CD14-positive monocyte (primary cell): ENCODE data around the gene CAMSAP2. TPM values are rescaled to one million over a fixed set of nuclear protein-coding genes. Genes with fewer than 3 reads are reported as not detected.

Source experiments
- DNase-seq, 3 donors: peaks; one replicate each; pipeline ENCODE4 v3.0.0-alpha.2; 2011 to 2022
- H2AFZ ChIP-seq: 2 replicates; pipeline ENCODE4 v1.6.0; 2012; ENCODE audit warnings: mild to moderate bottlenecking, low read depth, low read length, inconsistent platforms; ENCODE audit not compliant: insufficient read depth, poor library complexity, severe bottlenecking
- H3K27ac ChIP-seq, 2 donors: 1 replicate in 1 of 2; 2 replicates in 1 of 2; pipeline ENCODE4 v1.5.1; 2012 to 2013; ENCODE audit warnings: low read length in 2 of 2, control low read depth in 1 of 2, inconsistent platforms in 1 of 2, low read depth in 1 of 2, mild to moderate bottlenecking in 1 of 2
- H3K27me3 ChIP-seq, 2 donors: one replicate each; pipeline versions ENCODE4 v1.6.0 to v1.6.1; 2011 to 2013; ENCODE audit warnings: low read length in 2 of 2; ENCODE audit not compliant: control insufficient read depth in 2 of 2, insufficient read depth in 2 of 2
- H3K36me3 ChIP-seq, 2 donors: replicated peaks in 1 of 2; 1 replicate in 1 of 2; 2 replicates in 1 of 2; pipeline versions ENCODE4 v1.5.1 to v1.6.1; 2012 to 2013; ENCODE audit warnings: low read length in 2 of 2, control low read depth in 1 of 2, inconsistent platforms in 1 of 2, mild to moderate bottlenecking in 1 of 2; ENCODE audit not compliant: insufficient read depth in 2 of 2, control insufficient read depth in 1 of 2
- H3K4me1 ChIP-seq, 2 donors: 1 replicate in 1 of 2; 2 replicates in 1 of 2; pipeline versions ENCODE4 v1.5.1 to v1.6.1; 2012 to 2013; ENCODE audit warnings: low read length in 2 of 2, control low read depth in 1 of 2, inconsistent platforms in 1 of 2, mild to moderate bottlenecking in 1 of 2, moderate library complexity in 1 of 2; ENCODE audit not compliant: insufficient read depth in 2 of 2, control insufficient read depth in 1 of 2
- H3K4me2 ChIP-seq: replicated peaks from 2 replicates; pipeline ENCODE3; 2012; ENCODE audit warnings: low read length, moderate library complexity, mild to moderate bottlenecking; ENCODE audit not compliant: poor library complexity, severe bottlenecking; ENCODE audit errors: extremely low read depth
- H3K4me3 ChIP-seq, 3 experiments: fragments of 200-600 bp in 1 of 3; sonication (generic) in 1 of 3; replicated peaks in 1 of 3; 1 replicate in 2 of 3; 2 replicates in 1 of 3; pipeline ENCODE4 v1.5.1; 2011 to 2013; ENCODE audit warnings: low read length in 3 of 3, mild to moderate bottlenecking in 3 of 3, control low read depth in 2 of 3, low read depth in 2 of 3, inconsistent platforms in 1 of 3, moderate library complexity in 1 of 3
- H3K79me2 ChIP-seq: 2 replicates; pipeline ENCODE4 v1.6.0; 2012; ENCODE audit warnings: mild to moderate bottlenecking, control low read depth, inconsistent platforms, low read length, moderate library complexity; ENCODE audit not compliant: insufficient read depth
- H3K9ac ChIP-seq: 2 replicates; pipeline ENCODE4 v1.6.0; 2017; ENCODE audit warnings: low read length, mild to moderate bottlenecking; ENCODE audit not compliant: insufficient read depth, poor library complexity, severe bottlenecking
- H3K9me3 ChIP-seq, 2 donors: replicated peaks in 1 of 2; 1 replicate in 1 of 2; 2 replicates in 1 of 2; pipeline versions ENCODE4 v1.5.1 to v1.6.1; 2012 to 2013; ENCODE audit warnings: low read length in 2 of 2, control low read depth in 1 of 2; ENCODE audit not compliant: control insufficient read depth in 1 of 2, insufficient read depth in 1 of 2
- H4K20me1 ChIP-seq: 2 replicates; pipeline ENCODE4 v1.6.0; 2012; ENCODE audit warnings: mild to moderate bottlenecking, low read length, control low read depth, moderate library complexity; ENCODE audit not compliant: insufficient read depth
- H3K27ac Mint-ChIP-seq, 7 donors: one replicate each; pipeline ENCODE4 v1.8.0; 2020; ENCODE audit warnings: mild to moderate bottlenecking in 7 of 7, mixed read lengths in 7 of 7, moderate library complexity in 6 of 7, inconsistent platforms in 2 of 7
- H3K27me3 Mint-ChIP-seq, 3 donors: one replicate each; pipeline ENCODE4 v1.8.0; 2021 to 2022; ENCODE audit warnings: low read depth in 3 of 3, mild to moderate bottlenecking in 3 of 3, mixed read lengths in 3 of 3, moderate library complexity in 3 of 3, inconsistent platforms in 1 of 3
- H3K36me3 Mint-ChIP-seq, 2 donors: one replicate each; pipeline ENCODE4 v1.8.0; 2020; ENCODE audit warnings: mixed read lengths in 2 of 2, inconsistent platforms in 1 of 2, mild to moderate bottlenecking in 1 of 2
- H3K4me1 Mint-ChIP-seq: one replicate; pipeline ENCODE4 v1.8.0; 2020; ENCODE audit warnings: mild to moderate bottlenecking, mixed read lengths
- H3K4me3 Mint-ChIP-seq, 2 donors: one replicate each; pipeline ENCODE4 v1.8.0; 2020; ENCODE audit warnings: mild to moderate bottlenecking in 2 of 2, mixed read lengths in 2 of 2, moderate library complexity in 1 of 2
- H3K9me3 Mint-ChIP-seq, 7 donors: one replicate each; pipeline ENCODE4 v1.8.0; 2020 to 2022; ENCODE audit warnings: mixed read lengths in 7 of 7, mild to moderate bottlenecking in 6 of 7, moderate library complexity in 6 of 7, inconsistent platforms in 2 of 7
- CTCF ChIP-seq: fragments of 200-600 bp; IDR thresholded peaks from one replicate; pipeline ENCODE4 v1.8.0; 2022; ENCODE audit warnings: antibody characterized with exemption, mild to moderate bottlenecking
- WGBS: methylation state at CpG from one replicate; pipeline ENCODE4 v1.1.5; 2013; ENCODE audit warnings: missing lambda C conversion rate; ENCODE audit not compliant: insufficient coverage; 5-methylcytosine and 5-hydroxymethylcytosine counted together
- intact Hi-C, 2 donors: fragments of 100-400 bp; cut with micrococcal nuclease; formaldehyde crosslinking; loops; one replicate each; pipeline versions ENCODE4 v1.15.0 to v1.15.1; 2023
- polyA plus RNA-seq, 3 donors: library from polyadenylated mRNA; depleted of rRNA in 1 of 3; unstranded in 2 of 3; stranded (reverse) in 1 of 3; fragments of 300-500 nt in 2 of 3; fragments of >200 nt in 1 of 3; fragmentation: Illumina TruSeq in 2 of 3; gene quantifications; 1 replicate in 2 of 3; 2 replicates in 1 of 3; pipeline ENCODE4 v1.2.3, GENCODE V29; 2012 to 2021

CAMSAP2 gene
- polyA plus RNA-seq, 3 donors: 0.89 to 1.3 (median 0.90) TPM

- Mint-ChIP-seq H3K36me3 (peaks cover 1 to 5% of the 10 kb centered on the region in 2 donors), H3K27me3 (peaks cover 0 to 1% (median 0%) of the 10 kb centered on the region in 3 donors), H3K9me3 (peaks cover 0 to 1% (median 0%) of the 10 kb centered on the region in 7 donors), H3K27ac (no peak overlapping the region), H3K4me3 (no peak overlapping the region), H3K4me1 (peaks cover 18% of the 10 kb centered on the region)
- Histone ChIP-seq H3K27ac (no peak overlapping the region), H3K9ac (no peak overlapping the region), H3K79me2 (no peaks in the 10 kb centered on the region), H3K9me3 (no peaks in the 10 kb centered on the region), H3K4me1 (peaks cover 0 to 11% of the 10 kb centered on the region in 2 donors), H3K4me3 (no peak overlapping the region), H3K36me3 (no peaks in the 10 kb centered on the region), H3K27me3 (no peaks in the 10 kb centered on the region), H3K4me2 (no peak overlapping the region), H4K20me1 (no peaks in the 10 kb centered on the region), H2AFZ (no peak overlapping the region)
- DNase-seq: no peak
- intact Hi-C loops: no loop called here
- no peak for TF ChIP-seq CTCF
Observed at GRCh38 chr1:200850554-200850953, 111.9 kb downstream of the CAMSAP2 start.

GRCh38 chr1:200856716-200857357 lies 118.1 kb downstream of the CAMSAP2 start:
- Histone ChIP-seq H3K27ac (no peak overlapping the region), H2AFZ (no peak overlapping the region), H4K20me1 (no peaks in the 10 kb centered on the region), H3K79me2 (no peaks in the 10 kb centered on the region), H3K4me2 (no peak overlapping the region), H3K4me3 (no peak overlapping the region), H3K4me1 (peaks cover 0 to 14% of the 10 kb centered on the region in 2 donors), H3K9me3 (no peaks in the 10 kb centered on the region), H3K36me3 (no peaks in the 10 kb centered on the region), H3K9ac (no peak overlapping the region), H3K27me3 (no peaks in the 10 kb centered on the region)
- no peak overlapping the region for H3K27ac Mint-ChIP-seq
- peaks cover 2 to 5% of the 10 kb centered on the region in 2 donors for H3K36me3 Mint-ChIP-seq
- no peak for TF ChIP-seq CTCF
- H3K9me3 Mint-ChIP-seq: no peaks in the 10 kb centered on the region
- H3K4me3 Mint-ChIP-seq: no peak overlapping the region
- WGBS: no CpG with 5 or more reads among the region's 2 CpGs
- intact Hi-C loops: no loop called here
- H3K4me1 Mint-ChIP-seq: peaks cover 23% of the 10 kb centered on the region
- H3K27me3 Mint-ChIP-seq: peaks cover 0 to 2% (median 0%) of the 10 kb centered on the region in 3 donors
- DNase-seq: no peak
